Measurements from ENCODE around the gene LIX1L.

- TF ChIP-seq CTCF (IDR thresholded peaks at IDR 0.05) (no peak), POLR2AphosphoS5 (IDR thresholded peaks at IDR 0.05; ENCODE audit: insufficient read depth in 1 of 2, low read depth in 1 of 2) (no peak), POLR2A (IDR thresholded peaks at IDR 0.05) (no peak)
These were observed 71.4 kb downstream of the LIX1L start for GRCh38 chr1:145886390-145886789.

All from vagina (tissue), 2 donors.